ENCODE measurements around the gene CEACAM16.

DNA sequence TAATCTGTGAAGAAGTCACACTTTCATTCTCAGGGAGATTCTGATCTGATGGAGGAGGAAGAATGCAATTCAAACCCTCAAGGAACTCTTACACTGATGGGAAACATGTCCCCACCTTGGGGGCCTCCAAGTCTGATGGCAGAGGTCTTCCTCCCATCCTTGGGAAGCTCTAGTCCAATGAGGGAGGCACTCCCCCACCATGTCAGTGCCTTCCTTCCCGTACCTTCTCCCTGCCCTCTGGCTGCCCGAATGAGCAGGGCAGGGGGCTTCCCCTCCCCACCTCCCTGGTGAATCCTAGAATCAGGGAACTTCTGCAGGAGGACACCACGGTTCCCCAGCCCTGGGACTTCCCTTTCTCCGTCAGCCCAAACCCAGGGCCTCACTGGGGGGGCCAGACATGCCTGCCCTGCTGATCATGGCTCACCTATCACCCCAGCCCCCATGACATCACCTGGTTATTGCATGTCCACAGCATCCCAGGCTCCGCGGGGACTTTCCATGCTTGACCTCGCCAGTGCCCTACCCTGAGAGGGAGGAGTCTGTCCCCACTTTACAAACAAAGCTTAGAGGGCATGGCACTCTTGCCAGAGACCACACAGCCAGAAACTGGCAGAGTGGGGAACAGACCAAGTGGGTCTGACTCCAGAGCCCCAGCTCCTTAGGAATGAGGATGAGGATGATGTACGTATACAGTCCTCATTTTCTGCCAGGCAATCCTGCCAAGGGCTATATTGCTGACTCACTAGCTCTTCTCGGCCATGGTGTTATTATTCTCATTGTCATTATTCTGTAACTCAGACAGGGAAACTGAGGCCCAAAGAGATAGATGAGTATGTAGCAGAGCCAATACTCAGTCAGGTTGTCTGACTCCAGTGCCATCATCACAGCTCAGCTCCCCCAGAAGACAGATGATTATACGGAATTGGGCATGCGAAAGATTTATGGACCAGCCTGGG is 39.9 kb downstream of the CEACAM16 start:
- TF ChIP-seq CTCF (conservative IDR thresholded peaks at IDR 0.05; ENCODE audit: low read length) = no peak
- no peak for TF ChIP-seq EZH2phosphoT487 (IDR thresholded peaks at IDR 0.05; ENCODE audit: borderline replicate concordance, low read depth, low read length)

Measured in OCI-LY7 (cell line).